GDM1 (cell line): ENCODE results near the gene ACTR10.

Experiments used
- DNase-seq: peaks from one replicate; lab custom pipeline; 2025; lab: John Stamatoyannopoulos, UW

ACTR10 gene

DNA sequence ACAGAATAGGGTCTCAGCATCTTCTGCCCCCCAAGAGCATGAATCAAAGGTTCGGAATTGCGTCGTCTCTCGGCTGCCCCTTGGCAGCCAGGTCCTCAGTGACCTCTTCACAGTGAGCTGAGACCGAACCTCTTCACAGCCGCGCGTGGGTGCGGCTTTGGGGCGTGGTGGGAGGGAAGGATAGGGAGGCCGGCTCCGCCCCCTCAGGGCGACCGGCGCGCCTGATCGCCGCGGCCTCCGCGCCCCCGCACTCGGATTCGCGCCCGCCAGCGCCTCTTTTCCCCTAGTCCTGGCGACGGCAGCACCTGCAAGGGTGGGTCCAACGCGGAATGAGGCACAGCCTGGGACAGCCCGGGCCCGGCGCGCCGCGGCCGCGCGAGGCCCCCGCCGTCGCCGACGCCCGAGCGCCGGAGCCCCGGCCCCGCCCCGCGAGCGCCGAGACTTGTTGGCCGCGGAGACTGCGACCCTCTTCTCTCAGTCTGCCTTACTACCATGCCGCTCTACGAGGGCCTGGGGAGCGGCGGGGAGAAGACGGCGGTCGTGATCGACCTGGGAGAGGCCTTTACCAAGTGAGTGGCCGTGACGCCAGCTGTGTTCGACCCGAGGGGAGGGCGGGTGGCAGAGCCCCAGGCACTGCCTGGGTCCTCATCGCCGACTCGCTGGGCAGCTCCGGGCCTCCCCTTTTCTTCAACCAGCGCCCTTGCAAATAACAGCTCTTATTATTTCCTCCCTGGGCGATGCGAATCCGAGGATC is at the start of gene ACTR10:
TSS of gene ACTR10 (plus strand) at position 424 of the 754 bp plus-strand sequence. CDS start at position 493, 69 bp downstream.
- DNase-seq: peak; percentile 79

DNA sequence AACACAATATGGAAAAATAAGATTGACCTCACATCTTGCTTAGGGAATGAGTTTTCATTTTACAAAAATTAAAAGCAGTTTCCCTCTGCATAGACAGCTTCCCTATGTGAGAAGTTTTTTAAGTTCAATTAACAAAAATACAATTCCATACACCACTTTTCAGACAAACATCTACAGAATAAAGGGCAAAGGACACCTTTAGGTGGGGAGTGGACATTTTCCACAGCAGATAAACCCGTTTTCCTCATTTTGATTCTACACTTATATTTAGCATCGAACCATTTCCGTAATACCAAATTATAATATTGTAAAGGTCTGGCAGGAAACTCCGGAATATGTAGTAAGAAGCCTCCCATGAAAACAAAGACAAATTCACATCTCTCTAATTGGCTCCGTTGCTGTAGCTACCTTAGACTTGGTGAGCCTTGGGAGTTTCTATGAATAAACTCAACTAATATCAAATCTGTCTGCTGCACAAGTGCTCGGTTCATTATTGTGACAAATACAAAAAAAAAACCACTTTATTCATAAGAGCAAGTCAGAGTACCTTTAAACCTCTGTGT is 49.6 kb upstream of the ACTR10 start:
- no peak for DNase-seq

- DNase-seq: no peak
Measured at GRCh38 chr14:58151133-58152013, 48.6 kb upstream of the ACTR10 start.

GRCh38 chr14:58152014-58152857 is 47.7 kb upstream of the ACTR10 start, which contains the start of gene ARMH4:
Gene ARMH4 (minus strand): TSS chr14:58152213. CDS start chr14:58139358, 12,855 bp downstream.
- peak; percentile 55 for DNase-seq

DNA sequence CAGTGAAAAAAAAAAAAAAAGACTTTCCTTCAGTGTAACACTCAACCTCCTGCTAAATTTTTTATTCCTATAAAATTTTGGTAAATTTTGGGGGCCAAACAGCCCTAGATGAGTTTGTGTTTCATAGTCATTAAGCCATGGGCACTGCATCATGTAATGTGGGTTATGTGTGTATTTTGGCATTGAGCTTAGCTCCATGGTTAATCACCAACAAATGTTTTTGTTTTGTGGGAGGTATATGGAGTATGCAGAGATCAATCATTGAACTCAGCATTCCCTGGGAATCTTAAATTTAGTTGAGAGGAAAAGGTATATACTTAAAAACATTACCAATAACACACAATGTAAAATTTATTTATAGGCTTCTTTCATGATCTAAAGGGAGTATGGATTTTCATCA is 39.4 kb upstream of the ACTR10 start:
- no peak for DNase-seq

- DNase-seq: peak; percentile 48
Measured at GRCh38 chr14:58166005-58166983, 33.7 kb upstream of the ACTR10 start.

- no peak for DNase-seq
Measured at GRCh38 chr14:58167057-58167456, 32.9 kb upstream of the ACTR10 start.

DNA sequence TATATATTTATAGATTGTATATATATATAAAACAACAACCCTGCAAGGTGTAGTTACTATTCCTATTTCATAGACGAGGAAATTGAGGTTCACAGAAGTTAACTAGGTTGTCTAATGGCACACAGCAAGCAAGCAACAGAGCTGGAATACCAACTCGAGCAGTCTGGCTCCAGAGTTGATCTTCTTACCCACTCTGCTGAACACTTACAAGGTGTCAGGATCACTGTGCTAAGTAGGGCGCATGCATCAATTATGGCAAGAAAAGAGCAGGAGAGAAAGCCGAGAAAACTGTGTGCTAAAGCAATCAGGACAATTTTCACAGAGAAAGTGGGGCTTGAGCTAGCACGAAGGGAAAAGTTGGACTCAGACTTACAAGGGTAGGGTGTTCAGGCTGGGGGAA is 32.1 kb upstream of the ACTR10 start:
- DNase-seq: no peak

- peak; percentile 70 for DNase-seq
Measured at GRCh38 chr14:58171090-58171489, 28.9 kb upstream of the ACTR10 start.

- no peak for DNase-seq
Measured at GRCh38 chr14:58177125-58177524, 22.8 kb upstream of the ACTR10 start.

- DNase-seq: no peak
Measured at GRCh38 chr14:58189176-58189575, 10.8 kb upstream of the ACTR10 start.

- DNase-seq: no peak
Measured at GRCh38 chr14:58191763-58192601, 8.0 kb upstream of the ACTR10 start.

DNA sequence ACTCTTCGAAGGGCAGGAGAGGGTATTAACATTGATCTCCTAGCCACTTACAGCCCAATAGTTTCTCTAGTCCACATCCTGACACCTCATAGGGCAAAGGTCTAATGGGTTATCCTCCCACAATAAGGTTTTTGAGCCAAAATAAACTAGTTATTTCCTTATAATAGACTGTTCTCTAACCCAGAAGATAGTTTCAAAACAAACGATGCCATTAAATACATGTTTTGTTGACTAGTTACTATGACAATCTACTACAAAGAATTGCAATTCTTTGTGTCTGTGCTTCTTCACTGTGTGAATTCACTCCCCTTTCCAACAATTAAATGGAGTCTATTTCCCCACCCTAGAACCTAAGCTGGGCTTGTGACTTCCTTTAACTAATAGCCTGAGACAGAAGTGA is 6.4 kb upstream of the ACTR10 start:
- no peak for DNase-seq

DNA sequence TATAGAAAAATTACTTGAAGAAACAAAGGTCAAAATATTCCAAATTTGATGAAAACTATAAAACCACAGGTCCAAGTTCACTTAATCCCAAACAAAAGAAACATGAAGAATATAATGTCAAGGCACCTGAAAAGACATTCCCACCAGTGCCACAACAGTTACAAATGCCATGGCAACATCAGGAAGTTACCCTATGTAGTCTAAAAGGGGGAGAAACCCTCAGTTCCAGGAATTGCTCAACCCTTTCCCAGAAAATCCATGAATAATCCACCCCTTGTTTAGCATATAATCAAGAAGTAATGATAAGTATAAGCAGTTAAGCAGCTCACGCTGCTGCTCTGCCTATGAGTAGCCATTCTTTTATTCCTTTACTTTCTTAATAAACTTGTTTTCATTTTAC is 3.8 kb upstream of the ACTR10 start:
- DNase-seq: no peak

DNA sequence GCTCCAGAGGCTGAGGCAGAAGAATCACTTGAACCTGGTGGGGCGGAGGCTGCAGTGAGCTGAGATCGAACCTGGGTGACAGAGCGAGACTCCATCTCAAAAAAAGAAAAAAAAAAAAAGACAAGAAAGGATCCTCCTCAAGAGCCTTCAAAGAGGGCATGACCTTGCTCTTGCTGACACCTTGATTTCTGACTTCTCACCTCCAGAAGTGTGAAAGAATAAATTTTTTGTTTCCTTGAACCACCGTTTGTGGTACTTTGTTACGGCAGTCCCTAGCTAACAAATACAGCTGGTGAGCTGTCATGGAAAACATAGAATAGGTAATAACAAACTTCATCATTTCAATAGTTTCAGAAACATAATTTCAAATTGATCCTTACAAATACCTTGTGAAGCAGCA is 1.9 kb upstream of the ACTR10 start:
- no peak for DNase-seq

DNA sequence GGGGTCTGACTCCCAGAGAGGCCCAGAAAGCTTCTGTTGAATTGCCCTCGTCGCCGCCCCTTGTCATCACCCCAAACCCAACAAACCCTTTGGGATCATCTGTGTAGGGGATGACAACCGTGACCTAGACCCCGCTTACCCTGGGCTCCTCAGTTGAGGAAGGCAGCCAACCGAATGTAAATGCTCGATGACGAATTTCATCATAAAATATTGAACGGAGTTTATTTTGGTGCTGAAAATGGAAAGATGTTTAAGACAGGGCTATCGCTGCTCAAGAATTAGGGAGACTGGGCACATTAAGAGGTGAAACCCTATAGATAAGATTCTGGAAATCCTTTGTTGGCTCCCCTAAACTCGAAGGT is 512 bp downstream of the ACTR10 start:
- DNase-seq: no peak

- DNase-seq: no peak
Measured at GRCh38 chr14:58200846-58201245, 897 bp downstream of the ACTR10 start.

DNA sequence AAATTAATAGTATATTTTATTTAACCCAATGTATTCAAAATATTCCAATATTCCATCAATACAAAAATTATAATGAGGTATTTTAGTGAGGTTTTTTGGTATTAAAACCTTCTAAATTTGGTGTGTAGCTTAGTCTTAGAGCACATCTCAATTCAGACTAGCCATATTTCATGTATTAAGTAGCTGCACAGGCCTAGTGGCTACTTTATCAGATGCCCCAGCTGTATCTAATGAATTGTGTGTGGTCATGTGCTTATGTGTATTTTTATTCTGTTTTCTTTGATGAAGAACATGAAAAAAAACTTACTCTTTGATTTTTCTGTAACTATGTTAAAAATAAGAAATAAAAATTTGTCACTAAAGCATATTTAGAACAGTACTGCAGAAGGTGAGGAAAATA is 13.2 kb downstream of the ACTR10 start:
- no peak for DNase-seq

GRCh38 chr14:58215191-58215914 is 15.4 kb downstream of the ACTR10 start:
- DNase-seq: no peak
